GM19468 (cell line): Measurements from ENCODE around the gene PAK5.
"Not testable (repeated sequence)": the region's sequence is repeated elsewhere in the genome, so short reads cannot be mapped to it uniquely, and the experiment has no call there.

ENCODE experiments used
- ATAC-seq: cut with Tn5 transposase; IDR thresholded peaks from one replicate; pipeline ENCODE4 v1.9.1; 2021; ENCODE audit warnings: mild to moderate bottlenecking, moderate library complexity, moderate number of reproducible peaks; ENCODE audit not compliant: unreplicated experiment; ENCODE audit errors: extremely low read depth

PAK5 gene

DNA sequence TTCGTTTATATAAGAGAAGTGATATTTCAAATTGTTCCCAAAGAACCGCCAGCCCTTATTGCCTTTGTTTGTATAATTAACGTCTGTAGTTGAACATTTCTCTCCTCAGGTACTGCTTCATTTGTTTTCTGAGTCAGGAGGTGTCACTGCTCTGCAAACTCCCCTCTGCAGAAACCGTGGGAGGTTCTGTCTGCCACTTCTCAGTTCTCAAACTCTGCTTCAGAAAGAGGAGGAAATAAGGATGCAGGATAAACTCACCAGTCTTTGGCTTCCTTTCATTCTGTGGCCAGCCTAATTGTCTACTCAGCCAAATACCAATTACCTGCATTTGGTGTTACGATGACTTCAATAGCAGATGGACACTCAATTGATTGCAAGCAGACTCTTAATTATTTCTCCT lies 149.8 kb downstream of the PAK5 start:
- no peak for ATAC-seq

DNA sequence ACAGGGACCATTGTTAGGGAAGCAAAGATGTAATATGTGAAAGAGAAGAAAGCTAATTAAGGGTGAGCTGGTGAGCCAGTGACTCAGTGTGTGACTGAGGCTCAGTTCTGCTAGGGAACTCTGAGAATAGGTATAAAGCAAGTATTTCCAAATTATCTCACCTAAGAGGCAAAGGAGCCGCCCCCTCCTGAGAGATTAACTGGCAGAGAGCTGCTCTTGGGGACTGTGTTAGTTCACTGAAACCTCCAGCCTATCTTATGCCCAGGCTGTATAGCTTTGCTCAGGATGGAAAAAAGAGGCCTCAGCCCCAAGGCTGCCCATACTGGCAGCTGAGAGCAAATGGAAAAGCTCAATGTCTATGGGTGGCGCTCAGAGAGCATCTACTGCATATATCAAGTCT lies 152.0 kb downstream of the PAK5 start:
- no peak for ATAC-seq

DNA sequence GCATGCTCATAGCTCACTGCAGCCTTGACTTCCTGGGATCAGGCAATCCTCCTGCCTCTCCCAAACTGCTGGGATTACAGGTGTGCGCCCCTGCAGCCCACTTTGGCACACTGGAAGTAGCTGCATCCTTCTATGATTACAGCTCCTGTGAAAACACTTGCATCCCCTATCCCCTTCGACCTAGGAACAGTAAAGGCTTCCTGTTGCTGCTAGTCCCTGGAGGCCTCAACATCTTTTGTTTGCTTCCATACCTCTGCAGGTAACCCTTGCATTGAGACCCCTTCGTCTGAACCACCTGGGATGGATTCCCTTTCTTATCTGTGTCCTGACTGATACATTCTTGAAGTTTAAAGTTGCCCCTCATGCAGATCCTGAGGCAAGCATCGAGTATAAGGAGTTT lies 152.4 kb downstream of the PAK5 start:
- no peak for ATAC-seq

DNA sequence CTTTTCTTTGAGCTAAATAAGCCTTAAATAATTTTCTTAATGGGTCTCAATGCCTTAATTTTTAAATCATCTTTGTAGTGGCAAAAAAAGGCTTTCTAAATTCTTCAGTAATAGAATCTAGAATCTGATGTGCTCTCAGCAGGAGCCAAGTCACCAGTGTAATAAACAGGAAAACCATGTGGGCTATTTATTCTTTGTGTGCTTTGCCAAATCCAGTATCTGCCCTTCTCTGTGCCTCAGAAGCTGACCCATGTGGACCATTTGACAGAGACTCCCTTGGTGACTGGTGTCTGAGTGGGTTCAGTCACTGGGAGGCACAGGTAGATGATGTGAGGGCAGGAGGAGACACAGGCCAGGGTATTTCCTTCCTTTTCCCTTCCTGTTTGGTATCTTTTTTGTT lies 152.9 kb downstream of the PAK5 start:
- ATAC-seq: no peak

DNA sequence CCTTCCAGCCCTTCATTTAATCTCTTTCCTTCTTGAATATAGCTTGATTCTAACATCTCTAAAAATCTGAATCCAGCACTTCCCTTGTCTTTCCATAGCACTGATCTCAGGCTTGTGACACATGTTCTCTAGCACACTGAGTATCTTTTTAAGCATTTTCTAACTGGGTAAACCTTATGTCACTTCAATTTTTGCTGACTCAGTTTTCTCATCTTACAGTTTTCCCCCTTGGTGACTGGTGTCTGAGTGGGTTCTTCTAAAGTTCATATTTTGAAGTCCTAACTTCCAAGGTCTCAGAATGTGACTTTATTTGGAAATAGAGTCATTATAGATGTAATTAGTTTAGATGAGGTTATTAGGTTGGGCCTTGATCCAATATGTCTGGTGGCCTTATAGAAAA lies 153.9 kb downstream of the PAK5 start:
- ATAC-seq: no peak

DNA sequence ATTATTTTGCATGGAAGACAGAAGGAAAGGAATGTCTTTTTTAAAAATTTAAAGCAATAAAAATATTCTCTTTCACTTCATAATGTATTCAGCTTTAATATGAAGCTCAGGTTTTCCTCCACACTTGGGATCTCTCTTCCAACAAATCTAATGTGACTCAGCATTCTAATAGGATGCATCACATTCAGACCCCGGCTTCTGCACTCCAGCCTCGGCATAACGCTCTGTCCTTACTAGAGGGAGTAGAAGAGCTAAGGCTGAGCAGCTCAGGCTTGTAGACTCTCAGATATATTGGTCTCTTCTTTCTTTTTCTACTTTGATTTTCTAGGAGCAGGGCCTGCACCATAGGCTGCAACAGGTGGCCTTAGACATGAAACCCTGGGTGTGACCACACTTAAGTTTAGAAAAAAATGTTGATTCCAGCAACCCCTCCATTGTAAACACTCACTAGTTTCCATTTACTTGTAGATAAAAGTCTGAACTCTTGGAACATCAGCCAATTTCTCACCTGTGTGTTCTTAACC lies 161.7 kb downstream of the PAK5 start:
- no peak for ATAC-seq

DNA sequence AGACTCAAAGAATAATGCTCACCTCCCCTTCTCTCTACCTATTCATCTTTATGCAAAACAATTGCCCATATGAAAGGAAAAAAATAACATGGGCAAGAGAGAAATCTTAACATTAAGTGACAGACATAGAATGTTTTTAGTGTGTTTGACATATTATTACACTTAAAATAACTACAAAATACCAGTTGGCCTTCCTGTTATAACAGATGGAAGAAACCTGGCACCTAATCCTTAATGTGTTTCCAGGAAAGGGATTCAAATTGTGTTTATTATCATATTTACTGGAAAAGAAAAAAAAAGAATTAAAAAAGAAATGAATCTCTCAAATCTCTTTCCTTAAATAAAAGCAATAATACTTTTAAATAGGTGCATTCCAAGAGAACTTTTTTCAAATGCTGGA lies 165.9 kb downstream of the PAK5 start:
- ATAC-seq: no peak

DNA sequence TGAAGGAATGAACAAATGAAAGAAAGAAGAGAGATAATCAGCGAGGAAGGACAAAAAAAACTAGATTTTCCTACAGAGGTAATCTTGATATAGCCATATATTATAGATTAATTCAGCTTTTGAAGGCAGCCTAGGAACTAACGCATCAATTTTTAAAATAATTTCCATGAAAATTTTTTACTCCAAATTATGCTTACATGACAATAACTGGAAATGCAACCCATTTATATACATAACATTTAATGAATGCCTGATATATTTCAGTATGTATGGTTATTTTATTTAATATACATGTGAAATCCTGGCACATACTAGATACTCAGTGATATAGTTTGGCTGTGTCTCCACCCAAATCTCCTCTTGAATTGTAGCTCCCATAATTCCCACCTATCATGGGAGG lies 166.8 kb downstream of the PAK5 start:
- no peak for ATAC-seq

DNA sequence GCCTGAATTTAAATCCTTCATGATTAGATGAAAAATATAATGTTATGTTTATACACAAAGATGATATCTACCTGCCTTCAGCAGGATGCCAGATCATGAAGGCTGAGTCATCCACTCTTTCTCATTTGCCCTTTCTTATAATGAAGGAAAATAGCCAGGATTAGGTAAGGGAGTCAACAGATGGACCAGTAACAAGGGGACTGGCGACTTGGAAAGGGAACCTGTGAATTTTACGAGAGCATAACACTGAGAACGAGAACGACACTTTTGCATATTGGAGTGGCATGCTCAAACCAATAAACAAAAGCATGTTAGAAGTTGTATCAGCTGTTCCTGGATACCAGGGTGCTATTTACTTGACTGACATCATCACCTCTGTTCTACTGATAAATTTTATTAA lies 170.5 kb downstream of the PAK5 start:
- no peak for ATAC-seq

DNA sequence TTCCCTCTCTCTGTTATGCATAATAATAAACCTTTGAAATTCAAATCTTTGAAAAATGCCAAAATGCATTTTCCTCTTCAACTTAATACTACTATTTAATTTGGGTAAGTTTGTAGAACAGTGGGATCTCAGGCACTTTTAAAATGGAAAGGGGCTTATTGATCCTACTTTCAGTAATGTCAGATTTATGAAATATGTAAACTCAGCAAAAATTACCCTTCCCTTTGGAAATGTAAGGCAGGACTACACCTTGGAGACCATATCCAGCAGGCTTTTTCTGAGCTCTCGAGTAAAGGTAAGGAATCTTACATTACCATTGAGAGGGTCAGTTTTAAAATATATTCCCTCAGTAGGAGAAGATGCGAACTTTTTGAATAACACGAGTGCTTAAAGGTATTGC lies 175.5 kb downstream of the PAK5 start:
- no peak for ATAC-seq

DNA sequence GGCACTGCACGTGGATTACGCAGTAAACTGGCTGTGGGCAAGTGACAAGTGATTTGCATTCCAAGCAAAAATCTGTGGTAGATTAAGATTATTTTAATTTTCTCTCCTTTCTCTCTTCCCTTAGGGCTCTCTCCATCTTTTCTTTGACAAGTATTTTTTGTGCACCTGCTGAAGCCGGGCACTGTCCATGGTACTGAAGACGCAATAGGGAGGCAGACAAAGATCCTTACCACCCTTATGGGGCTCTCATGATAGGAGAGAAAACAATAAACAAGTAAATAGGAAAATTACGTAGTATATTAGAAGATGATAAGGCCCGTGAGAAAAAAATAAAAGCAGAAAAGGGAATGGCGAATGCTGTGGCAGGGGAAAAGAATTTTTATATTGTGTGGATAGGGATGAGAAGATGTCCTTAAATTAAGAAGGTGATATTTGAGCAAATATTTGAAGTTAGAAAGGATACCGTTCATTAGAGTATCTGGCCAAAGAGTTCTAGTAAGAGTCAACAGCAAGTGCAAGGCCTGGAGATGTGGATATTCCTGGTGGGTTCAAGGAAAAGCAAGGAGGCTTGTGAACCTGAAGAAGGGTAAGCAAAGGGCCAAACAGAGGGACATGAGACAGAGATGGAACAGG lies 178.5 kb downstream of the PAK5 start:
- ATAC-seq: no peak

DNA sequence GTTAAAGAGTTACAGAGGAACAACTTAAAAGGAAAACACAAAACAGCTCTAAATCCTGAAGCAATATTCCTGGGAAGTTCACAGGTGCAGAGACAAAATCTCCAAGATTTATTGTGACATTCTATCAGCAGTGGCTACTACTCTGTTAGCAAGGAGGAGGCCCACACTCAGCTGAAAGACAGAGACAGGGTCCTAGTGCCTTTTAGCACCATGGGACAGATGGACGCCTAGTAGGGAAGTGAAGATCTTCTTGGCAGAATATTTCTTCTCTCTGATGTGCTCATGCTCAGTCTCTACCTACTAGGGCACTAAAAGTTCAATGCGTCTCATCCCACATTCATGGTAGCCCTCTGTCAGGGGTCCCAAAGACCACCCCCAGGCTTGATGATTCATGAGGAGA lies 191.1 kb downstream of the PAK5 start:
- ATAC-seq: no peak

DNA sequence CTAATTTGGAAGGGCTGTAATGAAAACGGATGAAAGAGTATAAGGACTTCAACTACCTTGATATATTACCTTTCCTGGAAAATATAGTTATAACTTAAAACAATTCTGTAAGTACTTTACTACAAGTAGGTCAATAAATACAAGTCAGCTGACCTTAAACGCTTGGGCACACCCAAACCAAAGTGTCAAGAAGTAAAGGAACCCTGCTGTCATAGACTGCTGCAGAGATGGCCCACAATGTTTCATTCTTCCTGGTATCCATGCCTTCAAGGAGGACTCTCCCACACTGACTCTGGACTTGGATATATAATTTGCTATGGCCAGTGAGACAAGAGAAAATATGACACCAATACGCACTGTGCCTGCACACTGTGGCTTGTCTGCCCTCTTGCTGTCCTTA lies 192.5 kb downstream of the PAK5 start:
- ATAC-seq: no peak

DNA sequence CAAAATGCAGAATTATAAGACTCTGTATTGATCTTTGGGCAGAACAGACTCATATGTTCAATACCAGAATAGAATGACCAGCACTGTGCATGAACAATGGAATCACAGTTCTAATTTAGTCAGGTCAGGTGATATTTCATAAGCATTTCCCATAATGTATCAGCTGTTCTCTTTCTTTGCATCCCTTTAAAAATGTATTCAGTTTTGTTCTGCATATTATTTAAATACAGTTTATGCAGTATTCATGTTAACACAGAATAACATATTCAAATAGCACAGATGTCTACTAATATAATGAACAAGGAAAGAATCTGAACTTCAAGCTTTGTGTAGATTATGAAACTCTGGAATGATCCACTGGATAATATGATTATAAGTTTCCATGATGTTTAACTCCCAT lies 196.0 kb downstream of the PAK5 start:
- no peak for ATAC-seq

DNA sequence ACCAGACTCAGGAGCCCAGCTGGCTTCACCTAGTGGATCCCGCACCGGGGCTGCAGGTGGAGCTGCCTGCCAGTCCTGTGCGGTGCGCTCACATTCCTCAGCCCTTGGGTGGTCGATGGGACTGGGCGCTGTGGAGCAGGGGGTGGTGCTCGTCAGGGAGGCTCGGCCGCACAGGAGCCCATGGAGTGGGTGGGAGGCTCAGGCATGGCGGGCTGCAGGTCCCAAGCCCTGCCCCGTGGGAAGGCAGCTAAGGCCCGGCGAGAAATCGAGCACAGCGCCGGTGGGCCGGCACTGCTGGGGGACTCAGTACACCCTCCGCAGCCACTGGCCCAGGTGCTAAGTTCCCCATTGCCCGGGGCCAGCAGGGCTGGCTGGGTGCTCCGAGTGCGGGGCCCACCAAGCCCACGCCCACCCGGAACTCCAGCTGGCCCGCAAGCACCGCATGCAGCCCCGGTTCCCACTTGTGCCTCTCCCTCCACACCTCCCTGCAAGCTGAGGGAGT lies 197.3 kb downstream of the PAK5 start:
- ATAC-seq: not testable (repeated sequence)

DNA sequence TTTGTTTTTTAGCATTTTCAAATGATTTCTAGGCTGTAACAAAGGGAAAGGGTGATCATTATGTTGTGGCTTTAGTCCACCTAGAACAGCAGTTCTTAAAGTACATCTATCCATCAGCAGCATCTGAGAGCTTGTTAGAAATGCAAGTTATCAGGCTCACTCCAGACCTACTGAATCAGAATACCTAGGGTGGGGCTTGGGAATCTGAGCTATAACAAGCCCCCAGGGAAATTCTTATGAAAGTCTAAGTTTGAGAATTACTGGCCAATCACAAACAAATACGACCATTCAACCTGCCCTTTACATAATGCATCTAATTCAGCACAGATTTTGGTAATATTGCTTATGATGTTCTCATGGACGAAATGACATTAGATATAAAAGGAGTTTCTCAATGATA lies 201.0 kb downstream of the PAK5 start:
- ATAC-seq: no peak

DNA sequence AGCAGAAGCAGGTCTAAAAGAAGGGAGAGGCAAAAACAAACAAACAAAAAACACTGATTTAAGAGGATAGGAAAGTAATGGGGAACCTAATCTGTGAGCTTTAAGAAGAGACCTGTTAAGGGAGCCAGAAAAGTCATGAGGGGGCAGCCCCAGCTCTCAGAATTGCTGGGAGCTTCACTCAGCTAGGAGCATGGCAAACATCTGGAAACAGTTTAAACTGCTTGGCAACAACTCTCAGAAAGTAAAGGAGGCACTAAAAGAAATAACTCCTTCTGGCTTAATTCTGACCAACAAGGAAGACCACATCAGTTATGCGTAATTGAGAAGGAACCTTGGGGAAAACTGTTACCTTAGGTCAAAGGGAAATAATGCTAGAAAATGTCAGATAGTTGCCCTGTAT lies 203.1 kb downstream of the PAK5 start:
- no peak for ATAC-seq

DNA sequence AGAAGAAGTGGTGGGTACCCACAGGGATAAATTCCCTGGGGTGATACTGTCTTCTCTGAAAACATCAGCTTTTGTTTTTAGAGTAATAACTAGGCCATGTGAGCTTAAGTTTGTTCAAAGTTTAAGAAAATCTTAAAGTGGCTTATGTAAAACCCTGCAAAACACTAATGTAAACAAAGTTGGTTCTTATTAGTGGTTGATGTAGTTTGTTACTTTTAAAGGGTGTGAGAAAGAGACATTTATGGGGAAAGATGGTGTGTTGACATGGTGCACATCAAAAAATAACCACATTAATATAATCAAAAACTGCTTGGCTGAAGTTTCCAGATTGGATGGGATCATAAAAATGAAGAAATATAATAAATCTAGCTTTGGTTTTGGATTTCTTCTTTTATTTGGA lies 204.5 kb downstream of the PAK5 start:
- no peak for ATAC-seq

DNA sequence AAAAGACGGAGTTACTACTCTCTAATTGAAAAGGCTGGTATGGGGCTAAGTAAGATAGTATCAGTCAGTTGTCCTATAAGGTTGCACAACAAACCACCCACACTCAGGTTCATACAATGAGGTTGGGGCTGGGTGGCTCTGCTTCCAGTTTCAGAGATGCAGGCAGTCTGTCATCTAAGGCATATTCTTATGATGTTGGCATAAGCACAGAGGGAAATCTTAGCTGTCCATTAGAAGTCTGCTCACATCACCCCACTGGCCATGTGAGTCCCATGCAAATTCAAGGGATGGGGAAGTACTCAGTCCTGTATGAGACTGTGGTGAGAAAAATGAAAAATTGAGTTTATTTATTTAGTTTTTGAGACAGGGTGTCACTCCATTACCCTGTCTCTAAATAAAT lies 205.9 kb downstream of the PAK5 start:
- no peak for ATAC-seq

DNA sequence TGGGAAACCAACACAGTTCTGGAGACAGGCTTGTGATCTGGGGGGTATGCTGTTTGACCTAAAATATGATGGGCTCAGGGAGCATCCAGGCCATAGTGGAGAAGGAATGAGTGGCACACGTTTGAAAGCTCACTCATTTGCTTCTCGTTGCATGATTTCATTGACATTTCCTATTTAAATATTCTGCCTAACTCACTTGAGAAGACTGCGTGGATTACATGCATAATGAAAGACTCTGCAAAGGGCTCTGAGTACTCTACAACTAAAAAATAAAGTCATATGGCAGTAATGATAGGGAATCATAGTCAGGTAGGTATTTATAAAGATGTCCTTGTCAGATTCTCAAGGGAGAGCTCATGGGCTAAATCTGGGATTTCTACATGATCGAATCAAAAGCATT lies 206.6 kb downstream of the PAK5 start:
- ATAC-seq: no peak

DNA sequence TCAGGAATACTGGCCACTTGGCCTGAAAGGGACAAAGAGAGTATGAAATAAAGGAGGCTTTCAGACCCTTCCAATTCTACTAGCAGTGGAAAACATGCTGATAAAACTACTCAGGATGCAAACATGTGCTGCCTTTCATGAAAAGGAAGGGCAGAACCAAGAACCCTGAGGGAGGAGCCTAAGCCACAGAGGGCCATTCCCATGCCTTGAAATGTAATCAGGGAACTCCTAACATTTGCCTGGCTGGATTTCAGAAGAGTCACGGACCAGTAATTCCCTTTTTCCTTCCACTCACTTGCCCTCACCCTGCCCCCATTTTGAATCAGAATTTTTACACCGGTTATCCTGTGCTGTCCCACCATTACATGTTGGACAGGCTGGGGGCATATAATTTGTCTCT lies 208.3 kb downstream of the PAK5 start:
- no peak for ATAC-seq

DNA sequence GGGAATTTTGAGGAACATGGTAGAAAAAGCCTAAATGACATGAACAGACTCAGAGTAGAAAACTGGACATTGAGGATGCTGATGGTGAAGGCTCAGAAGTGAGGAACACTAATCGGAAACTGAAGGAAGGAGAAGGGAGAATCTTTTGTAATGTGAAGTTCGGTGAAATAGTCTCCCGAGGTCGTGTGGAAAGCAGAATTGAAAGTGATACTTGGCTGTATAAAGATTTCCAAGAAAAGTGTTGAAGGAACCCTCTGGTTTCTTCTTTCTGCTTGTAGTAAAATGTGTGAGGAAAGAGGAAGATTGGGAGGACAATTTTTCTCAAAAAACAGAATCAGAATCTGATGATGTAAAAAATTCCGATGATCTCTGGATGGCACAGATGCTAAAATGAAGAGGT lies 209.0 kb downstream of the PAK5 start:
- ATAC-seq: no peak

DNA sequence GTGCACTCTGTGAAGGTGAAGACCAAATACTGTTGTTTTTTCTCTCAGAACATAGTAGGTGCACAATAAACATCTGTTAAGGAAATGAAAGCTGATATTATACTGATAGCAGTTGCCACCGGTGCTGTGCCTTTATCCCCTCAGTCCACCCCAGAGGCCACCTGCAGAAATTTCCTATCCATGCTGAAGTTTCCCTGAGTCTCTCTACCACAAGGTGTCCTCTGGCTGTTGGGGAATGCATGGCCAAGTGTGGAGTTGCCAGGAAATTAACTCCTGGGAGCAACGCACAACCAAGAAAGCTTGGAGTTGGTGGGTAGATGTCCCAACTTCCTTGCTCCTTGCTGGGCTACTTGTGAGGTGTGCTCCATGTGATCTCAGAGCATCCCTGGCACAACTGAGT lies 210.3 kb downstream of the PAK5 start:
- no peak for ATAC-seq
